Activated CD8-positive, alpha-beta memory T cell treated with anti-CD3 and anti-CD28 coated beads, Interleukin-2, amount 50 U/mL, for 48 hours (primary cell): ENCODE results near the gene SLC5A9.
"Not testable (repeated sequence)": the region's sequence is repeated elsewhere in the genome, so short reads cannot be mapped to it uniquely, and the experiment has no call there.

Experiments used
- DNase-seq: peaks from one replicate; pipeline ENCODE4 v3.0.0-alpha.2; 2020

The SLC5A9 gene

GRCh38 chr1:48246727-48247126 is 24.2 kb downstream of the SLC5A9 start:
- no peak for DNase-seq

GRCh38 chr1:48248356-48248755 is 25.8 kb downstream of the SLC5A9 start:
- DNase-seq = no peak

- no peak for DNase-seq
Observed at GRCh38 chr1:48249868-48250267, 27.4 kb downstream of the SLC5A9 start.

- no peak for DNase-seq
Observed at GRCh38 chr1:48250572-48250971, 28.1 kb downstream of the SLC5A9 start.

GRCh38 chr1:48251323-48251722 is 28.8 kb downstream of the SLC5A9 start:
- DNase-seq = no peak

GRCh38 chr1:48251821-48252220 is 29.3 kb downstream of the SLC5A9 start:
- no peak for DNase-seq

GRCh38 chr1:48254254-48254653 is 31.7 kb downstream of the SLC5A9 start:
- DNase-seq = no peak

- no peak for DNase-seq
Observed at GRCh38 chr1:48258106-48258505, 35.6 kb downstream of the SLC5A9 start.

- no peak for DNase-seq
Observed at GRCh38 chr1:48261881-48262400, 39.4 kb downstream of the SLC5A9 start.

GRCh38 chr1:48263041-48263440 is 40.5 kb downstream of the SLC5A9 start:
- DNase-seq = no peak

GRCh38 chr1:48266576-48266975 is 44.1 kb downstream of the SLC5A9 start:
- no peak for DNase-seq

GRCh38 chr1:48277437-48277836 is 54.9 kb downstream of the SLC5A9 start:
- not testable (repeated sequence) for DNase-seq

- DNase-seq = not testable (repeated sequence)
Observed at GRCh38 chr1:48282329-48282728, 59.8 kb downstream of the SLC5A9 start.

GRCh38 chr1:48284696-48285420 is 62.3 kb downstream of the SLC5A9 start:
- not testable (repeated sequence) for DNase-seq

- no peak for DNase-seq
Observed at GRCh38 chr1:48285525-48285924, 63.0 kb downstream of the SLC5A9 start.

GRCh38 chr1:48291421-48291820 is 68.9 kb downstream of the SLC5A9 start:
- no peak for DNase-seq

- DNase-seq = no peak
Observed at GRCh38 chr1:48292706-48293105, 70.2 kb downstream of the SLC5A9 start.

- not testable (repeated sequence) for DNase-seq
Observed at GRCh38 chr1:48294094-48294493, 71.6 kb downstream of the SLC5A9 start.

GRCh38 chr1:48294656-48295055 is 72.1 kb downstream of the SLC5A9 start:
- no peak for DNase-seq
